Tibial artery (tissue), 4 donors: Measurements from ENCODE around the gene ARMS2.

ENCODE experiments used
- DNase-seq, 2 donors: peaks; one replicate each; pipeline ENCODE4 v3.0.0-alpha.2; 2019
- H3K27ac ChIP-seq, 2 donors: fragments of 200-600 bp; sonication (generic) in 1 of 2; 1 replicate in 1 of 2; 2 replicates in 1 of 2; pipeline ENCODE4 v1.5.1; 2018 to 2019; ENCODE audit warnings: mild to moderate bottlenecking in 1 of 2
- H3K27me3 ChIP-seq, 2 donors: fragments of 200-600 bp; sonication (generic) in 1 of 2; one replicate each; pipeline versions ENCODE4 v1.5.1 to v1.6.0; 2016 to 2019
- H3K36me3 ChIP-seq, 3 donors: fragments of 200-600 bp; sonication (generic) in 2 of 3; one replicate each; pipeline ENCODE4 v1.5.1; 2016 to 2019; ENCODE audit warnings: mild to moderate bottlenecking in 2 of 3
- H3K4me1 ChIP-seq, 4 donors: fragments of 200-600 bp; sonication (generic) in 2 of 4; 1 replicate in 3 of 4; 2 replicates in 1 of 4; pipeline ENCODE4 v1.5.1; 2016 to 2019
- H3K4me3 ChIP-seq, 2 donors: fragments of 200-600 bp; sonication (generic) in 1 of 2; 1 replicate in 1 of 2; 2 replicates in 1 of 2; pipeline ENCODE4 v1.5.1; 2018 to 2019; ENCODE audit warnings: mild to moderate bottlenecking in 2 of 2
- H3K9me3 ChIP-seq, 3 donors: fragments of 200-600 bp; sonication (generic) in 1 of 3; one replicate each; pipeline ENCODE4 v1.5.1; 2016 to 2019
- intact Hi-C: fragments of 100-400 bp; cut with DNase I; formaldehyde crosslinking; loops from one replicate; pipeline ENCODE4 v1.15.0; 2023; ENCODE audit warnings: low total_unique reads
- TF ChIP-seq, protein P1 (sequence below), 2 experiments: fragments of 200-600 bp in 1 of 2; fragments of 450-650 bp in 1 of 2; IDR thresholded peaks; one replicate each; pipeline ENCODE4 v1.5.1; 2017 to 2019; ENCODE audit warnings: antibody characterized with exemption in 2 of 2, mild to moderate bottlenecking in 1 of 2, moderate library complexity in 1 of 2

ARMS2 gene

DNA sequence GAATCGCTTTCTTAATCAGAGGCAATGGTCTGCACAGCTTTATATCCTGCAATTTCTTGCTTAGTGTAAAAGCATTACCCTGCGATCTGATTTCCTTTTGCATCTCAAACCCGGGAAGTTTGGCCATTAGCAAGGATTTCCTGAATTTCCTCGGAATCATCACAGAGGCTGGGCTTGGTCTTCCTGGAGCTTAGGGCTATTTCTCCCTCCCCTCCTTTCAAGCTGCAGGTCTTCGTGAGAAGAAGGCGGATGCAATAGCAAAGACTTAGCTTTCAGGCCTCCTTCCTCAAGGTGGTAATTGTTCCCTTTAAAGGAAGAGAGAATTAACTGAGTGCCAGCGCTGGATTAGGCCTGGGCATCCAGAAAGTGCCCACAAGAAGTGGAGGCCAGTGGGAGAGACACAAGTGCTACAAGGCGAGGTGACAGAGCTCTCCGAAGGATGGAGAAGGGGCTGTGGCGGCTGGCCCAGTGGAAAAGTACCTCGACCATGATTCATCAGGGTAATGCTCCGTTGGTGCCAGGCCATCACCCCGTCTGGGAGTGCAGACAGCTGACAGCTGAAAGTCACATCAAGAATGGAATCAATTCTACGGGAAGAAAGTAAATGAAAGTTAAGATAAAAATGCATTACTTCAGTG lies 4.0 kb upstream of the ARMS2 start:
- TF ChIP-seq, protein P1, sequence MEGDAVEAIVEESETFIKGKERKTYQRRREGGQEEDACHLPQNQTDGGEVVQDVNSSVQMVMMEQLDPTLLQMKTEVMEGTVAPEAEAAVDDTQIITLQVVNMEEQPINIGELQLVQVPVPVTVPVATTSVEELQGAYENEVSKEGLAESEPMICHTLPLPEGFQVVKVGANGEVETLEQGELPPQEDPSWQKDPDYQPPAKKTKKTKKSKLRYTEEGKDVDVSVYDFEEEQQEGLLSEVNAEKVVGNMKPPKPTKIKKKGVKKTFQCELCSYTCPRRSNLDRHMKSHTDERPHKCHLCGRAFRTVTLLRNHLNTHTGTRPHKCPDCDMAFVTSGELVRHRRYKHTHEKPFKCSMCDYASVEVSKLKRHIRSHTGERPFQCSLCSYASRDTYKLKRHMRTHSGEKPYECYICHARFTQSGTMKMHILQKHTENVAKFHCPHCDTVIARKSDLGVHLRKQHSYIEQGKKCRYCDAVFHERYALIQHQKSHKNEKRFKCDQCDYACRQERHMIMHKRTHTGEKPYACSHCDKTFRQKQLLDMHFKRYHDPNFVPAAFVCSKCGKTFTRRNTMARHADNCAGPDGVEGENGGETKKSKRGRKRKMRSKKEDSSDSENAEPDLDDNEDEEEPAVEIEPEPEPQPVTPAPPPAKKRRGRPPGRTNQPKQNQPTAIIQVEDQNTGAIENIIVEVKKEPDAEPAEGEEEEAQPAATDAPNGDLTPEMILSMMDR (IDR thresholded peaks at IDR 0.05): no peak
- H3K4me1 ChIP-seq: peaks cover 0 to 24% (median 3%) of the 10 kb centered on the region in 4 donors
- no peak for DNase-seq
- H3K27ac ChIP-seq: peak overlapping the region in 1 of 2 donors; percentile 0
- no peak overlapping the region for H3K4me3 ChIP-seq
- H3K36me3 ChIP-seq: no peaks in the 10 kb centered on the region
- intact Hi-C loops: loop anchor here (10.0 kb wide), 1 partner anchor 114 kb away; the partner anchor contains the start of gene DMBT1
- no peaks in the 10 kb centered on the region for H3K27me3 ChIP-seq
- no peaks in the 10 kb centered on the region for H3K9me3 ChIP-seq

GRCh38 chr10:122454071-122454470 lies 382 bp upstream of the ARMS2 start:
- H3K36me3 ChIP-seq: no peaks in the 10 kb centered on the region
- H3K27ac ChIP-seq: no peak overlapping the region
- no peaks in the 10 kb centered on the region for H3K9me3 ChIP-seq
- TF ChIP-seq, protein P1 (IDR thresholded peaks at IDR 0.05): no peak
- no peak overlapping the region for H3K4me3 ChIP-seq
- no peaks in the 10 kb centered on the region for H3K27me3 ChIP-seq
- DNase-seq: no peak
- peaks cover 0 to 11% (median 0%) of the 10 kb centered on the region in 4 donors for H3K4me1 ChIP-seq
- intact Hi-C loops: loop anchor here (10.0 kb wide), 1 partner anchor 111 kb away; the partner anchor contains the start of gene DMBT1

GRCh38 chr10:122455376-122456079 lies 1.1 kb downstream of the ARMS2 start:
- Histone ChIP-seq H3K27ac (no peak overlapping the region), H3K4me1 (peaks cover 0 to 11% (median 7%) of the 10 kb centered on the region in 4 donors), H3K9me3 (no peaks in the 10 kb centered on the region), H3K36me3 (no peaks in the 10 kb centered on the region), H3K27me3 (no peaks in the 10 kb centered on the region), H3K4me3 (no peak overlapping the region)
- DNase-seq: no peak
- TF ChIP-seq, protein P1 (IDR thresholded peaks at IDR 0.05): no peak
- intact Hi-C loops: loop anchor here (10.0 kb wide), 1 partner anchor 109 kb away; the partner anchor contains the start of gene DMBT1

DNA sequence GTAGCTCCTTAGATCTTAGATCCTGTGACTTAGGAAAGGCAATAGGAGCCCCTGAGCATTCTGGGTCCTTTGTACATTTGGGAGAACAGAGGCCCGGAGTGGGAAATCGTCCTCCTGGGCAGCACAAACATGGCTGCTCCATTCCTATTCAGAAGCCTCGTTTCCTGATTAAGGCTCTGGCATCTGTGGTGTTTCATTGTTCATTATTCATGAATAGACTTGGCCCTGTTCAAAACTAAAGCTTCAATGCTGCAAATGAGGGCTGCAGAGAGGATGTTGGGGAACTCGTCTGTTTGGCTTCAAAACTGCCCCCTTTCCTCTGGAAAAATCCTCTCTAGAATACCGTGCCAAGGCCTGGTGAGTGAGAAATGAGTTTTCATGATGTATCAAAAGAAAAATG lies 3.5 kb downstream of the ARMS2 start:
- Histone ChIP-seq H3K4me3 (no peak overlapping the region), H3K27ac (no peak overlapping the region)
- intact Hi-C loops: loop anchor here (10.0 kb wide), 1 partner anchor 107 kb away; the partner anchor contains the start of gene DMBT1

GRCh38 chr10:122458693-122459092 lies 4.2 kb downstream of the ARMS2 start:
- H3K36me3 ChIP-seq: no peaks in the 10 kb centered on the region
- no peak for DNase-seq
- no peak overlapping the region for H3K27ac ChIP-seq
- H3K27me3 ChIP-seq: no peaks in the 10 kb centered on the region
- no peak overlapping the region for H3K4me3 ChIP-seq
- no peaks in the 10 kb centered on the region for H3K9me3 ChIP-seq
- H3K4me1 ChIP-seq: peaks cover 0 to 19% (median 13%) of the 10 kb centered on the region in 4 donors
- intact Hi-C loops: loop anchor here (10.0 kb wide), 1 partner anchor 106 kb away; the partner anchor contains the start of gene DMBT1
- TF ChIP-seq, protein P1 (IDR thresholded peaks at IDR 0.05): no peak

More for the DNA sequence above, 3.5 kb downstream of the ARMS2 start:
- Histone ChIP-seq H3K9me3 (no peaks in the 10 kb centered on the region), H3K36me3 (no peaks in the 10 kb centered on the region), H3K4me1 (peaks cover 0 to 14% (median 8%) of the 10 kb centered on the region in 4 donors), H3K27me3 (no peaks in the 10 kb centered on the region)
- TF ChIP-seq, protein P1 (IDR thresholded peaks at IDR 0.05): no peak
- no peak for DNase-seq
